Esophagus (tissue), 2 donors: ENCODE results near the gene HUS1. TPM values are rescaled to one million over a fixed set of nuclear protein-coding genes. Genes with fewer than 3 reads are reported as not detected.
A peak's percentile ranks its signal among the peaks of the same experiment; 100 is the strongest.

Source experiments
- H3K27ac ChIP-seq, 2 donors: one replicate each; pipeline ENCODE4 v1.5.1; 2013; ENCODE audit warnings: low read depth in 2 of 2, mild to moderate bottlenecking in 2 of 2, inconsistent platforms in 1 of 2, low read length in 1 of 2, moderate library complexity in 1 of 2
- H3K27me3 ChIP-seq, 2 donors: one replicate each; pipeline ENCODE4 v1.6.1; 2013; ENCODE audit warnings: low read length in 2 of 2, control low read depth in 1 of 2, mild to moderate bottlenecking in 1 of 2; ENCODE audit not compliant: insufficient read depth in 2 of 2, control insufficient read depth in 1 of 2
- H3K36me3 ChIP-seq, 2 donors: one replicate each; pipeline ENCODE4 v1.6.1; 2013; ENCODE audit warnings: low read length in 1 of 2; ENCODE audit not compliant: control insufficient read depth in 2 of 2, insufficient read depth in 2 of 2
- H3K4me1 ChIP-seq, 2 donors: one replicate each; pipeline ENCODE4 v1.6.1; 2013; ENCODE audit warnings: low read length in 1 of 2; ENCODE audit not compliant: control insufficient read depth in 2 of 2, insufficient read depth in 2 of 2
- H3K4me3 ChIP-seq, 2 donors: one replicate each; pipeline ENCODE4 v1.5.1; 2013; ENCODE audit warnings: low read length in 2 of 2, mild to moderate bottlenecking in 2 of 2, low read depth in 1 of 2, moderate library complexity in 1 of 2
- H3K9me3 ChIP-seq, 2 donors: one replicate each; pipeline ENCODE4 v1.6.1; 2013; ENCODE audit warnings: mild to moderate bottlenecking in 2 of 2, low read depth in 1 of 2, low read length in 1 of 2, moderate library complexity in 1 of 2; ENCODE audit not compliant: control insufficient read depth in 2 of 2, insufficient read depth in 1 of 2
- WGBS, 2 donors: extraction: QIAGEN DNeasy Blood & Tissue Kit; methylation state at CpG; one replicate each; pipeline ENCODE4 v1.1.7; 2013; 5-methylcytosine and 5-hydroxymethylcytosine counted together
- polyA plus RNA-seq, 2 donors: library from polyadenylated mRNA; stranded (reverse); fragments of 200-250 nt; gene quantifications; one replicate each; pipeline ENCODE4 v1.2.3, GENCODE V29; 2013
- donor health status: healthy with polysubstance abuse.
- donor health status: Bipolar disorder and iron deficiency.

The HUS1 gene
- polyA plus RNA-seq, 2 donors = 5.4 to 13.5 TPM

GRCh38 chr7:47941136-47941844 is 38.1 kb downstream of the HUS1 start:
- no peaks in the 10 kb centered on the region for H3K27me3 ChIP-seq
- H3K36me3 ChIP-seq = no peaks in the 10 kb centered on the region
- H3K4me1 ChIP-seq = no peaks in the 10 kb centered on the region
- 62 to 67% methylated on average over 9 of the region's 9 CpGs for WGBS, 2 donors
- H3K4me3 ChIP-seq = no peak overlapping the region
- H3K27ac ChIP-seq = peak overlapping the region in 1 of 2 donors; percentile 51
- no peaks in the 10 kb centered on the region for H3K9me3 ChIP-seq

DNA sequence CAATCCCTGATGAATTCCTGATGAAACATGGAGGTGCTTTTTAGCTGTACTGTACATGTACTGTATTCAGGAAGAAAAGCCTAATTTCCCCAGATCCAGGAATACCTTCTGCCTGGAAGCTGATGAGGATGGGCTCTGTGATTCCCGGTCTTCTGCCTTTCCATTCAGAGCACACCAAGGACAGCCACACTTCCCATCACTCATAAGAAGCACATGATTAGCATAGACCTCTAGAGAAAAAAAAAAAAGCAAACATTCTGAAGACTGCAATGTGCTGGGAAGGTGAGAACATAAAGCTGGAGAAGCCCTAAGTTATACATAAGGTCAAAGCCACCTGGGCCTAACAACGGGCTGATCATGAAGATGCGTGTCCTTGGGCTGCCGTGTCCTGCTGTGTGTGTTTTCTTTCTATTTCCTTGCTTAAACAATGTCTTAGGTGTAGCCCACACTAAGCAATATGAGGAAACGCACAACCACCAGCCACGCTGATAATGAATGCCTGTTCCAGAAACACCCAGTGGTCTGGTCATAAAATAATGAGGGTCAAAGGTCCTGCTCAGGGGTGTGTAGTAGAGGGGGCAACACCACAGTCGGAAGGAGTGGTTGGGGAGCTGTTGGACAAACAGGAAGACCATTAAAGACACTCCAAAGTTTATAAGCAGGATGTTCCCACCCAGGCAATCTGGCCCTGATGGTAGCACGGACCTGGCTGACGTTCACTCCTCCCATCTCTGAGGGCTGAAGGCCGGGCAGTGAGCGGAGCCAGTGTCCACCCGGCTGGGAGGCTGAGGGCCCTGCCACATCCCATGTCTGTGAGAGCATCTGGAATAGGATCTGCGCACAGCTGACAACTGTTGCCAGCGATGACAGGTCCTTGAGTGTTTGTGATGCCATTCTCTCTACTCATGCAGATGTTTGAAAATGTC is 39.1 kb downstream of the HUS1 start:
- Histone ChIP-seq H3K4me1 (no peaks in the 10 kb centered on the region), H3K27me3 (no peaks in the 10 kb centered on the region), H3K9me3 (no peaks in the 10 kb centered on the region), H3K36me3 (no peaks in the 10 kb centered on the region), H3K4me3 (no peak overlapping the region), H3K27ac (peak overlapping the region in 1 of 2 donors; percentile 21)
- whole genome bisulfite sequencing, 2 donors = 72 to 76% methylated on average over 14 of the region's 14 CpGs

GRCh38 chr7:47939425-47940036 is 39.9 kb downstream of the HUS1 start:
- 83 to 85% methylated on average over 7 of the region's 7 CpGs for WGBS, 2 donors
- Histone ChIP-seq H3K27me3 (no peaks in the 10 kb centered on the region), H3K4me1 (no peaks in the 10 kb centered on the region), H3K36me3 (no peaks in the 10 kb centered on the region), H3K9me3 (no peaks in the 10 kb centered on the region), H3K27ac (no peak overlapping the region), H3K4me3 (no peak overlapping the region)

DNA sequence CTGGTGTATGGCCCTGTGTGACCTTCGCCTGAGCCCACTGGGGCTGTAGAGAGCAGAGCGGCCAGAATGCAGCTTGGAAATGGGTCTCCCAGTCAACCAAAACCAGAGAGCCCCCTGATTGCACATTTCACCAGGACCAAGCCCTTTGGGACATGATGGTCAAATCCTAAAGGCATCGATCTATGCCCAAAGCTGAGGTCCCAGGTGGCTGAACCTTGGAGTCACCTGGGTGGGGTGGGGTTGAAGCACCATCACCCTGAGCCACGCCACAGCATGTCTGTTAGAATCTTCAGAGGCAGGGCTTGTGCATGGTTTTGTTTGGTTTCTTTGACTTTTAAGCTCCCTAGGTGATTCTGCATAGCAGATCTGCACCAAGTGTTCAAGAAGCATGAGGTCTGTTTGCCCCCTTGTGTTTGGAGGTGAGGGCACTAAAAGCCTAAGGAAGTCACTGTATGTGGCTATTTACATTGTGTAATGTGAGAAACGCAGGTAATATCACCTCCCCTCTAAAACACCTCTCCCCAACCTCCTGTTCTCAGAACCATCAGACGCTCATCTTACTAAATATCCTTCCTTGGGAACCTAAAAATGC is 40.7 kb downstream of the HUS1 start:
- no peaks in the 10 kb centered on the region for H3K9me3 ChIP-seq
- no peaks in the 10 kb centered on the region for H3K4me1 ChIP-seq
- no peaks in the 10 kb centered on the region for H3K27me3 ChIP-seq
- no peak overlapping the region for H3K4me3 ChIP-seq
- H3K36me3 ChIP-seq = no peaks in the 10 kb centered on the region
- WGBS, 2 donors = 85 to 89% methylated on average over 6 of the region's 6 CpGs
- H3K27ac ChIP-seq = no peak overlapping the region

DNA sequence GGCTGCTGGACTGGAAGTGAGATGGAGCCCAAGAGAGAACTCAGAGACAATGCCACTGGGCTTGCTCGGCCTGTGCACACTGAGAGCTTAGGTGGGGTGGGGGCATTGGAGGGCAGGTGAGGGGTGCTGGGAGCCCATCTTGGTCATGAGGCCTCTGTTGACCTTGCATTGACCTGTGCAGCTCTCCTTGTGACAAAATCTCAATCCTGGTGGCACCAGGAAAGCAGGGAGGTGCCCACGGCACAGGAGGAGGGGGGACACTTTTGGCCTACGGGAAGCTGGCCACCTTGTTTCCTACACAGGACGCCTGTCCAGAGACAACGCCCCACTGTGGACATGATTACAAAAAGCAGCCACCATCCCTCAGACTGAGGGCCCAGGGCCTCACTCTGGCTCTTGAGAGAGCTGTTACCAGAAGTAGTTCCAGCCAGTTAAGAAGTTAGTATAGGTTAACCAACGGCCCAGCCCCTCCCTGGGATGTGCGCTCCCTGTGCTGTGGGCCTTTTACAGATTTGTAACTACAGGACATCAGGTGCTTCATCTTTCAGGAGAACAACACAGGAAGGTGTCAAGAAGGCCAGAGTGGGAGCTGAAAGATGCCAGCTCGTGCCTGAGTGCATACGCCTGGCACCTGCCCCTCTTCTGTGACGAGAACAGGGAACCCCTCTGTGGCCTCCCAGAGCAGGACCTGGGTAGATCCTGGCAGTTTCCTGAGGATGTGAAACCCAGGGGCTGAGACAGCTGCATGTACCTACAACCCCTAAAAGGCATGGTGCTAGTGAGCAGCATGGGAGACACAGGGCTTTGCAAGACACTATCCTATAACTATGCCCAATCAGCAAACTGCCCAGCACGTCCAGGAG is 41.5 kb downstream of the HUS1 start:
- no peaks in the 10 kb centered on the region for H3K36me3 ChIP-seq
- H3K27ac ChIP-seq = no peak overlapping the region
- no peaks in the 10 kb centered on the region for H3K4me1 ChIP-seq
- no peak overlapping the region for H3K4me3 ChIP-seq
- H3K27me3 ChIP-seq = no peaks in the 10 kb centered on the region
- no peaks in the 10 kb centered on the region for H3K9me3 ChIP-seq
- 85 to 88% methylated on average over 11 of the region's 11 CpGs for WGBS, 2 donors

GRCh38 chr7:47937065-47937687 is 42.2 kb downstream of the HUS1 start:
- H3K36me3 ChIP-seq = no peaks in the 10 kb centered on the region
- WGBS, 2 donors = 64 to 79% methylated on average over 15 to 17 of the region's 17 CpGs
- no peak overlapping the region for H3K27ac ChIP-seq
- H3K4me3 ChIP-seq = no peak overlapping the region
- H3K27me3 ChIP-seq = no peaks in the 10 kb centered on the region
- no peaks in the 10 kb centered on the region for H3K9me3 ChIP-seq
- H3K4me1 ChIP-seq = no peaks in the 10 kb centered on the region

- 87 to 90% methylated on average over 4 of the region's 4 CpGs for WGBS, 2 donors
These were observed 43.1 kb downstream of the HUS1 start for GRCh38 chr7:47936323-47936722.

DNA sequence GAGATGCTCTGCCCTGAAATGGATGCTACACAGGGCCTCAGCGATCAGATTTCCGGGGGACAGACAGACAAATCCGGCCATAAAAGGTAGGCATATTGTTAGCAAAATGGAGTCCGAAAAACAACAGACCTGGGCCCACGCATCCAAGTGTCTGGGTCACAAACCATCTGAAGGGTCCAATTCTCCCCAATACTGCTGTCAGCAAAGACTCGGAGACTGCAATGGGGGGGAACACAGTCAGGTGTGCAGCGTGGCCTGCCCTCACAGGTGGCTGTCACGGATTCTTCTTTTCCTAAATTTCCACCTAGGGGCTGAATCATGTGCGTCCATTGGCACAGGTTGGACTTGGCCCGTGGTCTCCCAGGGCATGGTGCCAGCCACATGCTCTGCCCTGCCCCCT is 44.1 kb downstream of the HUS1 start:
- no peaks in the 10 kb centered on the region for H3K36me3 ChIP-seq
- no peaks in the 10 kb centered on the region for H3K4me1 ChIP-seq
- WGBS, 2 donors = 82 to 87% methylated on average over 10 of the region's 10 CpGs
- no peaks in the 10 kb centered on the region for H3K9me3 ChIP-seq
- no peak overlapping the region for H3K27ac ChIP-seq
- H3K4me3 ChIP-seq = no peak overlapping the region
- no peaks in the 10 kb centered on the region for H3K27me3 ChIP-seq

More at GRCh38 chr7:47936323-47936722, 43.1 kb downstream of the HUS1 start:
- H3K4me1 ChIP-seq = no peaks in the 10 kb centered on the region
- no peaks in the 10 kb centered on the region for H3K27me3 ChIP-seq
- no peak overlapping the region for H3K27ac ChIP-seq
- no peaks in the 10 kb centered on the region for H3K9me3 ChIP-seq
- no peak overlapping the region for H3K4me3 ChIP-seq
- H3K36me3 ChIP-seq = no peaks in the 10 kb centered on the region
